Fibroblast of lung (primary cell): ENCODE measurements around the gene NCOR2. TPM values are rescaled to one million over a fixed set of nuclear protein-coding genes. Genes with fewer than 3 reads are reported as not detected.

ENCODE experiments used
- DNase-seq, 2 donors: peaks; one replicate each; pipeline versions ENCODE4 v3.0.0 to v3.0.0-alpha.2; 2010; ENCODE audit warnings: low read depth in 2 of 2
- H2AFZ ChIP-seq: 2 replicates; pipeline ENCODE4 v1.5.1; 2012; ENCODE audit warnings: low read length, control low read depth, inconsistent platforms
- H3K27ac ChIP-seq: 2 replicates; pipeline ENCODE4 v1.5.1; 2011; ENCODE audit warnings: low read length, control low read depth; ENCODE audit not compliant: insufficient read depth
- H3K27me3 ChIP-seq: 2 replicates; pipeline ENCODE4 v1.5.1; 2011; ENCODE audit warnings: mild to moderate bottlenecking, low read length; ENCODE audit not compliant: control insufficient read depth, insufficient read depth
- H3K36me3 ChIP-seq: 2 replicates; pipeline ENCODE4 v1.5.1; 2011; ENCODE audit warnings: low read length; ENCODE audit not compliant: control insufficient read depth, insufficient read depth
- H3K4me1 ChIP-seq: 2 replicates; pipeline ENCODE4 v1.5.1; 2011; ENCODE audit warnings: low read length; ENCODE audit not compliant: control insufficient read depth, insufficient read depth; ENCODE audit errors: extremely low read depth
- H3K4me2 ChIP-seq: 2 replicates; pipeline ENCODE4 v1.5.1; 2011; ENCODE audit warnings: low read length, control low read depth; ENCODE audit not compliant: insufficient read depth; ENCODE audit errors: extremely low read depth
- H3K4me3 ChIP-seq, 4 experiments: fragments of 200-600 bp in 1 of 4; sonication (generic) in 1 of 4; replicated peaks in 1 of 4; 2 replicates each; pipeline ENCODE4 v1.5.1; 2011 to 2016; ENCODE audit warnings: low read length in 4 of 4, low read depth in 3 of 4, mild to moderate bottlenecking in 3 of 4, control low read depth in 2 of 4, inconsistent platforms in 1 of 4, mixed read lengths in 1 of 4; ENCODE audit not compliant: insufficient read depth in 1 of 4; ENCODE audit errors: control extremely low read depth in 1 of 4
- H3K79me2 ChIP-seq: 2 replicates; pipeline ENCODE4 v1.5.1; 2012; ENCODE audit warnings: mild to moderate bottlenecking, low read length, inconsistent platforms; ENCODE audit not compliant: control insufficient read depth, insufficient read depth
- H3K9ac ChIP-seq: 2 replicates; pipeline ENCODE4 v1.5.1; 2011; ENCODE audit warnings: mild to moderate bottlenecking, low read length, control low read depth; ENCODE audit not compliant: insufficient read depth
- H3K9me3 ChIP-seq: 2 replicates; pipeline ENCODE4 v1.5.1; 2012; ENCODE audit warnings: low read depth, low read length; ENCODE audit not compliant: control insufficient read depth, insufficient read depth
- H4K20me1 ChIP-seq: 2 replicates; pipeline ENCODE4 v1.5.1; 2011; ENCODE audit warnings: low read length; ENCODE audit not compliant: control insufficient read depth, insufficient read depth; ENCODE audit errors: extremely low read depth
- CTCF ChIP-seq, 2 donors: IDR thresholded peaks in 1 of 2; conservative IDR thresholded peaks in 1 of 2; 1 replicate in 1 of 2; 2 replicates in 1 of 2; pipeline ENCODE4 v1.5.1; 2011 to 2012; ENCODE audit warnings: low read length in 2 of 2, control low read depth in 1 of 2, inconsistent platforms in 1 of 2, low read depth in 1 of 2, mild to moderate bottlenecking in 1 of 2
- EZH2 ChIP-seq: IDR thresholded peaks from 2 replicates; pipeline ENCODE4 v1.5.1; 2012; ENCODE audit warnings: low read length, control low read depth, mild to moderate bottlenecking; ENCODE audit errors: missing control alignments
- polyA plus RNA-seq, 2 donors: library from polyadenylated mRNA; depleted of rRNA in 1 of 2; stranded (reverse) in 1 of 2; unstranded in 1 of 2; fragments of >200 nt; gene quantifications; 2 replicates each; pipeline ENCODE4 v1.2.1, GENCODE V29; 2011 to 2012; ENCODE audit warnings: missing spikeins in 1 of 2
- total RNA-seq: library from RNA; depleted of rRNA; stranded (reverse); fragments of >200 nt; gene quantifications from 2 replicates; pipeline ENCODE4 v1.2.1, GENCODE V29; 2014

Gene NCOR2
- total and polyA plus RNA-seq, 2 donors (not counting 1 experiment from before 2014, with no cell fraction given): 6.1 to 17.2 TPM

- no peak overlapping the region for H2AFZ ChIP-seq
- no peaks in the 10 kb centered on the region for H3K27me3 ChIP-seq
- no peaks in the 10 kb centered on the region for H3K36me3 ChIP-seq
- H3K79me2 ChIP-seq: peaks cover 9% of the 10 kb centered on the region
- no peaks in the 10 kb centered on the region for H3K9me3 ChIP-seq
- no peak overlapping the region for H3K4me3 ChIP-seq
- no peak overlapping the region for H3K9ac ChIP-seq
- TF ChIP-seq EZH2 (no peak), CTCF (conservative IDR thresholded peaks at IDR 0.05 in 1 of 2, IDR thresholded peaks at IDR 0.05 in 1 of 2; ENCODE audit: low read depth in 1 of 2, low read length in 2 of 2) (no peak)
- no peak overlapping the region for H3K4me2 ChIP-seq
- no peak for DNase-seq
- no peaks in the 10 kb centered on the region for H4K20me1 ChIP-seq
- peaks cover 19% of the 10 kb centered on the region for H3K4me1 ChIP-seq
- no peak overlapping the region for H3K27ac ChIP-seq
Observed at GRCh38 chr12:124523071-124523470, 44.3 kb downstream of the NCOR2 start.

DNA sequence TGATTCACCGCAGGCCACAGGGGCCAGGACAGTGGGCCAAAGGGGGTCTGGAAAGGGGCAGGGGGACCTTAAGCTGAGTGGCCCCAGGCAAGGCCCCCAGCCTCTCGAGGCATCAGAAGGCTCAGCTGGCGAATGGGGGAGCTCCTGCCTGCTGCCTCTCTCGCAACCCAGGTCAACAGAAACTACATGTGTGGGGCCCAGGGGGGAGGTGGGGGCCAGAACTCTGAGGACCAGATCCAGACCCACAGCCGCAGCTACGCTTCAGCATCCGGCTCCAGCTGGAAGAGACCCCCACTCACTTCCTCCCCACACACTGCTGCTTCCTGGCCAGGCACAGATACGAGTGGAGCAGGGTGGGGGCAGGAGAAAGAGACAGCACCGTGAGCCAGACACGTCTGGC, 46.5 kb downstream of the NCOR2 start:
- Histone ChIP-seq H3K4me1 (peaks cover 30% of the 10 kb centered on the region), H3K4me2 (no peak overlapping the region), H3K36me3 (no peaks in the 10 kb centered on the region), H2AFZ (no peak overlapping the region), H3K9ac (no peak overlapping the region), H3K4me3 (no peak overlapping the region), H3K27me3 (no peaks in the 10 kb centered on the region), H4K20me1 (peaks cover 2% of the 10 kb centered on the region), H3K9me3 (no peaks in the 10 kb centered on the region), H3K27ac (no peak overlapping the region), H3K79me2 (peaks cover 19% of the 10 kb centered on the region)
- no peak for DNase-seq
- TF ChIP-seq EZH2 (no peak), CTCF (conservative IDR thresholded peaks at IDR 0.05 in 1 of 2, IDR thresholded peaks at IDR 0.05 in 1 of 2; ENCODE audit: low read depth in 1 of 2, low read length in 2 of 2) (no peak)

- Histone ChIP-seq H3K36me3 (peaks cover 3% of the 10 kb centered on the region), H3K4me2 (no peak overlapping the region), H3K79me2 (peaks cover 26% of the 10 kb centered on the region), H2AFZ (no peak overlapping the region), H3K4me1 (peaks cover 30% of the 10 kb centered on the region), H3K4me3 (no peak overlapping the region), H4K20me1 (peaks cover 2% of the 10 kb centered on the region), H3K9me3 (no peaks in the 10 kb centered on the region), H3K27me3 (no peaks in the 10 kb centered on the region), H3K27ac (no peak overlapping the region), H3K9ac (no peak overlapping the region)
- peak in 1 of 2 donors; percentile 84 for DNase-seq
- TF ChIP-seq CTCF (conservative IDR thresholded peaks at IDR 0.05 in 1 of 2, IDR thresholded peaks at IDR 0.05 in 1 of 2; ENCODE audit: low read depth in 1 of 2, low read length in 2 of 2): no peak
- no peak for TF ChIP-seq EZH2
Observed at GRCh38 chr12:124520265-124520701, 47.1 kb downstream of the NCOR2 start.
